DMS 273 treated with DMSO at 0.1 percent for 48 hours (cell line): ENCODE measurements around the gene KREMEN2.

ENCODE experiments used
- DNase-seq: peaks from one replicate; lab custom pipeline; 2025; lab: John Stamatoyannopoulos, UW

KREMEN2 gene

GRCh38 chr16:2966043-2966807, 2.1 kb downstream of the KREMEN2 start:
- no peak for DNase-seq

GRCh38 chr16:2966808-2967191, 2.7 kb downstream of the KREMEN2 start:
- no peak for DNase-seq

- no peak for DNase-seq
These were observed 3.1 kb downstream of the KREMEN2 start for GRCh38 chr16:2967211-2967631.

- no peak for DNase-seq
These were observed 3.7 kb downstream of the KREMEN2 start for GRCh38 chr16:2967721-2968161.

GRCh38 chr16:2968368-2968737, 4.3 kb downstream of the KREMEN2 start:
- DNase-seq = no peak

GRCh38 chr16:2968738-2969544, 4.9 kb downstream of the KREMEN2 start, which contains the start of gene PAQR4:
Gene PAQR4, plus strand, starts transcription at chr16:2969348. Its CDS starts 327 bp downstream, at chr16:2969675.
- peak; percentile 61 for DNase-seq

- DNase-seq = peak; percentile 52
These were observed 5.8 kb downstream of the KREMEN2 start for GRCh38 chr16:2969545-2970521.

GRCh38 chr16:2970563-2970962, 6.5 kb downstream of the KREMEN2 start:
- DNase-seq = no peak

- DNase-seq = no peak
These were observed 7.3 kb downstream of the KREMEN2 start for GRCh38 chr16:2971134-2971984.

GRCh38 chr16:2971985-2972784, 8.1 kb downstream of the KREMEN2 start:
- no peak for DNase-seq

GRCh38 chr16:2973093-2973492, 9.0 kb downstream of the KREMEN2 start:
- DNase-seq = no peak

- DNase-seq = no peak
These were observed 9.7 kb downstream of the KREMEN2 start for GRCh38 chr16:2973605-2974318.

GRCh38 chr16:2974319-2975056, 10.4 kb downstream of the KREMEN2 start:
- DNase-seq = no peak

- no peak for DNase-seq
These were observed 11.2 kb downstream of the KREMEN2 start for GRCh38 chr16:2975161-2975795.

GRCh38 chr16:2976201-2976600, 12.1 kb downstream of the KREMEN2 start:
- DNase-seq = no peak

GRCh38 chr16:2976673-2977072, 12.6 kb downstream of the KREMEN2 start:
- DNase-seq = no peak

GRCh38 chr16:2977440-2977839, 13.4 kb downstream of the KREMEN2 start:
- DNase-seq = no peak

- no peak for DNase-seq
These were observed 15.7 kb downstream of the KREMEN2 start for GRCh38 chr16:2979669-2980226.
